ENCODE data around the gene CHIC2.
A peak's percentile ranks its signal among the peaks of the same experiment; 100 is the strongest.

DNA sequence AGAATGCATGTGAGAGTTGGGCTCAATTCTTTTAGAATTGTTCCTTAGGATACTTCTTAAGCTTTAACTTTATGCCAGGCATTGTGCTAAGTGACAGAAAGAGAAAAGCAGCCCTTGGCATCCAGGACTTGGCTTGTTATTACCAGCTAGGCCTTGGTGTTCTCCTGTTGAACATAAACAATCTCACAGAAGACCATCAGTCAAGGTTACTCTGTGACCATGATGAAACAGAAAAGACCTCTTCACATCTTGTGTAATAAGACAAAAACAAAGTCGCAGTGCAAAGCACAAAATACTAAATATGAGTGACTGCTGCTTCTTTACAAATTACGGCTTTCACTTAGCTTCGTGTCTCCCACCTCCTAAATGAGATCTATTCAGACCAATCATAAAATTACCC is 71.6 kb downstream of the CHIC2 start:
- TF ChIP-seq, protein P1, sequence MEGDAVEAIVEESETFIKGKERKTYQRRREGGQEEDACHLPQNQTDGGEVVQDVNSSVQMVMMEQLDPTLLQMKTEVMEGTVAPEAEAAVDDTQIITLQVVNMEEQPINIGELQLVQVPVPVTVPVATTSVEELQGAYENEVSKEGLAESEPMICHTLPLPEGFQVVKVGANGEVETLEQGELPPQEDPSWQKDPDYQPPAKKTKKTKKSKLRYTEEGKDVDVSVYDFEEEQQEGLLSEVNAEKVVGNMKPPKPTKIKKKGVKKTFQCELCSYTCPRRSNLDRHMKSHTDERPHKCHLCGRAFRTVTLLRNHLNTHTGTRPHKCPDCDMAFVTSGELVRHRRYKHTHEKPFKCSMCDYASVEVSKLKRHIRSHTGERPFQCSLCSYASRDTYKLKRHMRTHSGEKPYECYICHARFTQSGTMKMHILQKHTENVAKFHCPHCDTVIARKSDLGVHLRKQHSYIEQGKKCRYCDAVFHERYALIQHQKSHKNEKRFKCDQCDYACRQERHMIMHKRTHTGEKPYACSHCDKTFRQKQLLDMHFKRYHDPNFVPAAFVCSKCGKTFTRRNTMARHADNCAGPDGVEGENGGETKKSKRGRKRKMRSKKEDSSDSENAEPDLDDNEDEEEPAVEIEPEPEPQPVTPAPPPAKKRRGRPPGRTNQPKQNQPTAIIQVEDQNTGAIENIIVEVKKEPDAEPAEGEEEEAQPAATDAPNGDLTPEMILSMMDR (IDR thresholded peaks at IDR 0.05): no peak
- TF ChIP-seq POLR2AphosphoS5 (IDR thresholded peaks at IDR 0.05): peak in 3 of 4 donors; percentile 26 to 63 (median 44)
